Esophagus muscularis mucosa (tissue), 4 donors: ENCODE measurements around the gene SH3D19. TPM values are rescaled to one million over a fixed set of nuclear protein-coding genes. Genes with fewer than 3 reads are reported as not detected.
A peak's percentile ranks its signal among the peaks of the same experiment; 100 is the strongest.

ENCODE experiments used
- DNase-seq: peaks from one replicate; pipeline ENCODE4 v3.0.0-alpha.2; 2017; ENCODE audit errors: extremely low spot score
- H3K27ac ChIP-seq, 4 donors: fragments of 200-600 bp; sonication (generic); replicated peaks in 1 of 4; 1 replicate in 3 of 4; 2 replicates in 1 of 4; pipeline ENCODE4 v1.5.1; 2016 to 2019; ENCODE audit warnings: mild to moderate bottlenecking in 1 of 4
- H3K27me3 ChIP-seq, 4 donors: fragments of 200-600 bp; sonication (generic); one replicate each; pipeline versions ENCODE4 v1.5.1 to v1.6.0; 2016 to 2019
- H3K36me3 ChIP-seq, 4 donors: fragments of 200-600 bp; sonication (generic); one replicate each; pipeline ENCODE4 v1.5.1; 2016 to 2019
- H3K4me1 ChIP-seq, 4 donors: fragments of 200-600 bp; sonication (generic); one replicate each; pipeline ENCODE4 v1.5.1; 2016 to 2019
- H3K4me3 ChIP-seq, 4 donors: fragments of 200-600 bp; sonication (generic); 1 replicate in 2 of 4; 2 replicates in 2 of 4; pipeline ENCODE4 v1.5.1; 2016 to 2019; ENCODE audit warnings: mild to moderate bottlenecking in 4 of 4, moderate library complexity in 1 of 4
- H3K9me3 ChIP-seq, 4 donors: fragments of 200-600 bp; sonication (generic); 1 replicate in 3 of 4; 2 replicates in 1 of 4; pipeline ENCODE4 v1.5.1; 2016 to 2019
- EP300 ChIP-seq: sonication (generic); formaldehyde crosslinking; IDR thresholded peaks from one replicate; pipeline ENCODE4 v1.6.1; 2017; ENCODE audit warnings: antibody characterized with exemption
- POLR2A ChIP-seq: fragments of 450-650 bp; IDR thresholded peaks from one replicate; pipeline ENCODE4 v1.6.1; 2017; ENCODE audit warnings: antibody characterized with exemption, moderate library complexity, mild to moderate bottlenecking, low read depth
- POLR2AphosphoS5 ChIP-seq, 2 donors: sonication (generic); formaldehyde crosslinking; IDR thresholded peaks; one replicate each; pipeline ENCODE4 v1.6.1; 2017; ENCODE audit warnings: antibody characterized with exemption in 2 of 2
- WGBS: methylation state at CpG from one replicate; pipeline ENCODE4 v1.1.5; 2018; 5-methylcytosine and 5-hydroxymethylcytosine counted together
- intact Hi-C: fragments of 100-400 bp; cut with DNase I; formaldehyde crosslinking; loops from one replicate; pipeline ENCODE4 v1.15.1; 2023
- total RNA-seq, 4 donors: library from RNA; depleted of rRNA; stranded (reverse); fragments of >200 nt; gene quantifications; one replicate each; pipeline versions ENCODE4 v1.1.0 to v1.2.1, GENCODE V29; 2016
- TF ChIP-seq, protein P1 (sequence below), 3 experiments: fragments of 200-600 bp in 2 of 3; fragments of 450-650 bp in 1 of 3; sonication (generic) in 2 of 3; IDR thresholded peaks; one replicate each; pipeline ENCODE4 v1.5.1; 2017 to 2019; ENCODE audit warnings: antibody characterized with exemption in 3 of 3, mild to moderate bottlenecking in 2 of 3, moderate library complexity in 1 of 3

SH3D19 gene
- total RNA-seq, 4 donors from 2014 or later = 115 to 186 (median 177) TPM

GRCh38 chr4:151347490-151348235, 22.3 kb upstream of the SH3D19 start:
- H3K4me3 ChIP-seq = no peak overlapping the region
- intact Hi-C loops = no loop called here
- no peak overlapping the region for H3K27ac ChIP-seq
- TF ChIP-seq EP300 = no peak
- H3K9me3 ChIP-seq = no peaks in the 10 kb centered on the region
- no peaks in the 10 kb centered on the region for H3K27me3 ChIP-seq
- H3K36me3 ChIP-seq = no peaks in the 10 kb centered on the region
- whole genome bisulfite sequencing = 68% methylated on average over 9 of the region's 9 CpGs
- no peak for DNase-seq
- no peaks in the 10 kb centered on the region for H3K4me1 ChIP-seq

DNA sequence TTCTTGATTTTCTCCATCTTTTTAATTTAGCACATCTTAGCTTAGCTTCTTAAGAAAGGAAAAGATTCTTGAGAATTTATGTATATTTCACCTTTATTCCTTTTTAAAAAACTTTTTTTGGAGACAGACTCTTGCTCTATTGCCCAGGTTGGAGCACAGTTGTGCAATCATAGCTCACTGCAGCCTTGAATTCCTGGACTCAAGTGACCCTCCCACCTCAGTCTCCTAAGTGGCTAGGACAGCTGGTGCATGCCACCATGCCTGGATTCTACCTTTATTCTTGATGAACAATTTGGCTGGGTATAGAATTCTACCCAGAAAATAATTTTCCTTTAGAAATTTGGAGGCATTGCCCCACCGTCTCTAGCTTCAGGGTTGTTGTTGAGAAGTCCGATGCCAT, 19.5 kb upstream of the SH3D19 start:
- no peak for TF ChIP-seq EP300
- TF ChIP-seq, protein P1, sequence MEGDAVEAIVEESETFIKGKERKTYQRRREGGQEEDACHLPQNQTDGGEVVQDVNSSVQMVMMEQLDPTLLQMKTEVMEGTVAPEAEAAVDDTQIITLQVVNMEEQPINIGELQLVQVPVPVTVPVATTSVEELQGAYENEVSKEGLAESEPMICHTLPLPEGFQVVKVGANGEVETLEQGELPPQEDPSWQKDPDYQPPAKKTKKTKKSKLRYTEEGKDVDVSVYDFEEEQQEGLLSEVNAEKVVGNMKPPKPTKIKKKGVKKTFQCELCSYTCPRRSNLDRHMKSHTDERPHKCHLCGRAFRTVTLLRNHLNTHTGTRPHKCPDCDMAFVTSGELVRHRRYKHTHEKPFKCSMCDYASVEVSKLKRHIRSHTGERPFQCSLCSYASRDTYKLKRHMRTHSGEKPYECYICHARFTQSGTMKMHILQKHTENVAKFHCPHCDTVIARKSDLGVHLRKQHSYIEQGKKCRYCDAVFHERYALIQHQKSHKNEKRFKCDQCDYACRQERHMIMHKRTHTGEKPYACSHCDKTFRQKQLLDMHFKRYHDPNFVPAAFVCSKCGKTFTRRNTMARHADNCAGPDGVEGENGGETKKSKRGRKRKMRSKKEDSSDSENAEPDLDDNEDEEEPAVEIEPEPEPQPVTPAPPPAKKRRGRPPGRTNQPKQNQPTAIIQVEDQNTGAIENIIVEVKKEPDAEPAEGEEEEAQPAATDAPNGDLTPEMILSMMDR (IDR thresholded peaks at IDR 0.05) = no peak
- TF ChIP-seq POLR2AphosphoS5 (IDR thresholded peaks at IDR 0.05) = no peak
- TF ChIP-seq POLR2A = no peak
- DNase-seq = no peak
- no peaks in the 10 kb centered on the region for H3K4me1 ChIP-seq
- intact Hi-C loops = no loop called here
- no peaks in the 10 kb centered on the region for H3K27me3 ChIP-seq
- H3K9me3 ChIP-seq = no peaks in the 10 kb centered on the region
- no peak overlapping the region for H3K4me3 ChIP-seq
- WGBS = 100% methylated on average over 2 of the region's 2 CpGs
- H3K36me3 ChIP-seq = no peaks in the 10 kb centered on the region
- no peak overlapping the region for H3K27ac ChIP-seq

- Histone ChIP-seq H3K4me1 (no peaks in the 10 kb centered on the region), H3K36me3 (no peaks in the 10 kb centered on the region), H3K27ac (no peak overlapping the region), H3K9me3 (no peaks in the 10 kb centered on the region), H3K27me3 (no peaks in the 10 kb centered on the region), H3K4me3 (no peak overlapping the region)
- DNase-seq = peak; percentile 55
- intact Hi-C loops = no loop called here
- TF ChIP-seq EP300 (no peak), POLR2A (no peak), POLR2AphosphoS5 (IDR thresholded peaks at IDR 0.05) (no peak)
- TF ChIP-seq, protein P1 (IDR thresholded peaks at IDR 0.05) = no peak
- WGBS = 83% methylated on average over 5 of the region's 5 CpGs
Observed at GRCh38 chr4:151340751-151341385, 15.5 kb upstream of the SH3D19 start.

DNA sequence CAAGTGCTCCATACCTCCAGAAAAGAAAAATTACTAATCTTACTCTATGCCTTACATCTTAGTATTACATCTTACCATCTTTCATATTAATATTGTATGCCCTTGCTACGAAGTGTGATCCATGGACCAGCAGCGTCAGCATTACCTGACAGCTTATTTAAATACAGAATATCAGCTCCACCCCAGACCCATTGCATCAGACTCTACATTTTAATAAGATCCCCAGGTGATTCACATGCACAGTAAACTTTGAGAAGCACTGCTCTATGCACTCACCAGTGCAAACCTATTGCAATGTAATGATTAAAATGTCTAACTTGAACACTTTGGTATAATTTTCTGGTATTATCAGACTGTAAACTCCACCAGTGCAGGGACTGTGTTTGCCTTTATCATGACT, 14.1 kb upstream of the SH3D19 start:
- H3K4me3 ChIP-seq = no peak overlapping the region
- H3K27me3 ChIP-seq = no peaks in the 10 kb centered on the region
- no peak overlapping the region for H3K27ac ChIP-seq
- WGBS = 87% methylated on average over 2 of the region's 2 CpGs
- H3K9me3 ChIP-seq = no peaks in the 10 kb centered on the region
- no peak for DNase-seq
- H3K4me1 ChIP-seq = no peaks in the 10 kb centered on the region
- TF ChIP-seq EP300 (no peak), POLR2A (no peak), POLR2AphosphoS5 (IDR thresholded peaks at IDR 0.05) (no peak)
- TF ChIP-seq, protein P1 (IDR thresholded peaks at IDR 0.05) = no peak
- intact Hi-C loops = no loop called here
- H3K36me3 ChIP-seq = no peaks in the 10 kb centered on the region

DNA sequence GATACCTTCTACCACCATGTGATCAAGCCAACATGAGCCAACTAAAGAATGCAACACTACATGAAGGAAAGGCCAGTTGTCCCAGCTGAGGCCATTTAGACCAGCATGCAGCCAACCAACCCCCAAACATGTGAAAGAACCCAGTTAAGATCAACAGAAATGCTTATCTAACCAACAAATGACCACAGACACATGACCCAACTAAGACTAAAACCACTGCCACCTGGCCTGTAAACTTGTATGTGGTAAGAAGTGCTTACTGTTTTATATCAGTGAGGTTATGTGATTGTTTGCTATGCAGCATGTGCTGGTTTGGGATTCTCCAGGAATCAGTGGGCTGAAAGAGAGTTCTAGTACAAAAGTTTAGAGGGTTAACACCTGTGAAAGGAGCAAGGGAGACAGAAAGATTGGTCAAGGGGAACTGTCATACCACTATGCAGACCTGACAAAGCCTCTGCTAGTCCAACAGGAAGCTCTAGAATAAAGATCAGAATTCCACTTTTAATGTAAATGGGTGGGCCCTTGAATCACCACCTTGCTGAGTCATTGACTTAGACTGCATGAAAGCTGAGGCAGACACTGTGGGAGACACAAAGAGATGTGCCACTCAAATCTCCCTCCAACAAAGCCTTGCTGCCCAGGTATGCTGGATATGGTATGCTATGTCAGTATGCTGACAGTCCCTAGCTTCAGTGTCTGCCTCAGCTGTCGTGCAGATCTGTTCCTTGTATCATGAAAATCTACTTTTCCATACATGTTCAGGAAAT, 6.1 kb upstream of the SH3D19 start:
- H3K36me3 ChIP-seq = no peaks in the 10 kb centered on the region
- no peaks in the 10 kb centered on the region for H3K4me1 ChIP-seq
- H3K4me3 ChIP-seq = no peak overlapping the region
- TF ChIP-seq POLR2A (no peak), POLR2AphosphoS5 (IDR thresholded peaks at IDR 0.05) (no peak), EP300 (no peak)
- TF ChIP-seq, protein P1 (IDR thresholded peaks at IDR 0.05) = no peak
- intact Hi-C loops = no loop called here
- no peaks in the 10 kb centered on the region for H3K27me3 ChIP-seq
- no peak overlapping the region for H3K27ac ChIP-seq
- 90% methylated on average over 1 of the region's 1 CpG for WGBS
- DNase-seq = no peak
- H3K9me3 ChIP-seq = no peaks in the 10 kb centered on the region
